Astrocyte (in vitro differentiated cells and primary cell): Measurements from ENCODE around the gene RUVBL2.

ENCODE experiments used
- EZH2 ChIP-seq: IDR thresholded peaks from 2 replicates; pipeline ENCODE4 v1.6.1; 2012; ENCODE audit warnings: mild to moderate bottlenecking, low read length, inconsistent platforms; ENCODE audit not compliant: insufficient read depth
- TF ChIP-seq, protein P1 (sequence below): IDR thresholded peaks from 2 replicates; pipeline ENCODE4 v1.5.1; 2011; ENCODE audit warnings: low read depth, mild to moderate bottlenecking, inconsistent platforms, low read length, moderate library complexity; ENCODE audit not compliant: insufficient read depth

DNA sequence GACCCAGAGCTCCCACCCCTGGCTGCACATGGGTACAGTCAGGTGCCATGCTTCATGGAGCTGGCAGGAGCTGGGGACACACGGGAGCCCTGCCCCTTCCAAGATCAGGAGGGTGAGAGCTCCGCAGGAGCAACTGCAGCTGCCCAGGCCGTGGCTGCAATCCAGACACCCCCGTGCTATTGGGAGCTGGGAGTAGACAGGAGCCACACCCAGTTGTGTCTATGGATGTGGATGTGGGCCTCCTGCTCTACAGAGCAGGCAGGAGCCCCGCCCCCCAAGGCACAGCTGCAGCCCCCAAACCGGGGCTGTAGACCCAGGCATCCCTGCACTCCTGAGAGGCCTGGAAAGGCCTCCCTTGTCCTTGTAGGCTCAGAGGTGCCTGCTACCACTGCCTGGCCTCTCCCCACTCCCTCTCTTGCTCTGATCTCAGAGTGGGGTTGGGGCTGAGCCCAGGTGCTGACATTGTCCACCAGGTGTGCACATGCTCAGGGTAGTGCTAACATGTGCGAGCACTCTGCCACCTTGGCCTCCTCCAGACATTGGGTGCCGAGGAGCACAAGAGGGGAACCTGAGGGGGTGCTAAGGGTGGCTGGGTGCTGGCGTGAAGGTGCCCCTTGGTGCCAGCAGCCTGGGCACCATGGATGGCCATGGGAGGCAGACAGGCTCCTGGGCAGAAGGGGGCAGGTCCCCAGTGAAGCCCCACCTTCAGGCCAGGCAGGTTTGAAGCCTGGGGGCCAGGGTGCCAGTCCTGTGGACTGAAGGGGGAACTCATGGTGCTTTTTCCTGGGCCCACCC, 47.0 kb upstream of the RUVBL2 start:
- TF ChIP-seq, protein P1, sequence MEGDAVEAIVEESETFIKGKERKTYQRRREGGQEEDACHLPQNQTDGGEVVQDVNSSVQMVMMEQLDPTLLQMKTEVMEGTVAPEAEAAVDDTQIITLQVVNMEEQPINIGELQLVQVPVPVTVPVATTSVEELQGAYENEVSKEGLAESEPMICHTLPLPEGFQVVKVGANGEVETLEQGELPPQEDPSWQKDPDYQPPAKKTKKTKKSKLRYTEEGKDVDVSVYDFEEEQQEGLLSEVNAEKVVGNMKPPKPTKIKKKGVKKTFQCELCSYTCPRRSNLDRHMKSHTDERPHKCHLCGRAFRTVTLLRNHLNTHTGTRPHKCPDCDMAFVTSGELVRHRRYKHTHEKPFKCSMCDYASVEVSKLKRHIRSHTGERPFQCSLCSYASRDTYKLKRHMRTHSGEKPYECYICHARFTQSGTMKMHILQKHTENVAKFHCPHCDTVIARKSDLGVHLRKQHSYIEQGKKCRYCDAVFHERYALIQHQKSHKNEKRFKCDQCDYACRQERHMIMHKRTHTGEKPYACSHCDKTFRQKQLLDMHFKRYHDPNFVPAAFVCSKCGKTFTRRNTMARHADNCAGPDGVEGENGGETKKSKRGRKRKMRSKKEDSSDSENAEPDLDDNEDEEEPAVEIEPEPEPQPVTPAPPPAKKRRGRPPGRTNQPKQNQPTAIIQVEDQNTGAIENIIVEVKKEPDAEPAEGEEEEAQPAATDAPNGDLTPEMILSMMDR: no peak
- no peak for TF ChIP-seq EZH2
